Urothelium cell line (cell line): Measurements from ENCODE around the gene RSRC1.

Experiments used
- DNase-seq: peaks from one replicate; pipeline ENCODE4 v3.0.0; 2011; ENCODE audit warnings: low spot score, mixed read lengths
- FAIRE-seq: peaks from 2 replicates; lab custom pipeline; 2011; peaks lifted over from hg19 to GRCh38; lab: Jason Lieb, UNC

The RSRC1 gene

GRCh38 chr3:158569794-158570193 is 459.9 kb downstream of the RSRC1 start:
- DNase-seq = no peak
- no peak for FAIRE-seq

- peak; percentile 98 for FAIRE-seq
- peak; percentile 96 for DNase-seq
Measured at GRCh38 chr3:158570999-158571702, 461.3 kb downstream of the RSRC1 start, which contains the start of gene MLF1. TSS of gene MLF1 (plus strand) at chr3:158571194. CDS start at chr3:158571301, 107 bp downstream.

- no peak for DNase-seq
- FAIRE-seq = peak; percentile 37
Measured at GRCh38 chr3:158571969-158572765, 462.3 kb downstream of the RSRC1 start.

- FAIRE-seq = no peak
- DNase-seq = no peak
Measured at GRCh38 chr3:158572766-158573060, 462.8 kb downstream of the RSRC1 start.

GRCh38 chr3:158573714-158574113 is 463.8 kb downstream of the RSRC1 start:
- no peak for DNase-seq
- no peak for FAIRE-seq

GRCh38 chr3:158574646-158575045 is 464.8 kb downstream of the RSRC1 start:
- FAIRE-seq (no peak), DNase-seq (no peak)

GRCh38 chr3:158590223-158590622 is 480.3 kb downstream of the RSRC1 start:
- FAIRE-seq (no peak), DNase-seq (no peak)
